HEK293 (cell line): ENCODE measurements around the gene ZNF80.

Source experiments
- ZNF274 ChIP-seq, 2 experiments: fragments of 200-500 bp in 1 of 2; fragments of 450-650 bp in 1 of 2; sonication (Bioruptor generic) in 1 of 2; formaldehyde crosslinking in 1 of 2; IDR thresholded peaks; 2 replicates each; pipeline versions ENCODE4 v1.5.1 to v1.6.1; 2014 to 2016; ENCODE audit warnings: borderline replicate concordance in 1 of 2, inconsistent platforms in 1 of 2, low read length in 1 of 2, missing biosample characterization in 1 of 2, missing genetic modification characterization in 1 of 2
- ZNF37A ChIP-seq: fragments of 450-650 bp; IDR thresholded peaks from 2 replicates; pipeline ENCODE4 v1.5.1; 2018; ENCODE audit warnings: missing biosample characterization, missing genetic modification characterization
- TF ChIP-seq, protein P1 (sequence below): fragments of 450-650 bp; formaldehyde crosslinking; IDR thresholded peaks from 2 replicates; pipeline ENCODE4 v1.5.1; 2016; ENCODE audit warnings: missing biosample characterization, missing genetic modification characterization
- TF ChIP-seq, protein P2 (sequence below): fragments of 450-650 bp; formaldehyde crosslinking; IDR thresholded peaks from 2 replicates; pipeline ENCODE4 v1.5.1; 2016; ENCODE audit warnings: missing biosample characterization, missing genetic modification characterization
- TF ChIP-seq, protein P3 (sequence below): fragments of 450-650 bp; formaldehyde crosslinking; IDR thresholded peaks from 2 replicates; pipeline ENCODE4 v1.5.1; 2016; ENCODE audit warnings: missing biosample characterization, missing genetic modification characterization

DNA sequence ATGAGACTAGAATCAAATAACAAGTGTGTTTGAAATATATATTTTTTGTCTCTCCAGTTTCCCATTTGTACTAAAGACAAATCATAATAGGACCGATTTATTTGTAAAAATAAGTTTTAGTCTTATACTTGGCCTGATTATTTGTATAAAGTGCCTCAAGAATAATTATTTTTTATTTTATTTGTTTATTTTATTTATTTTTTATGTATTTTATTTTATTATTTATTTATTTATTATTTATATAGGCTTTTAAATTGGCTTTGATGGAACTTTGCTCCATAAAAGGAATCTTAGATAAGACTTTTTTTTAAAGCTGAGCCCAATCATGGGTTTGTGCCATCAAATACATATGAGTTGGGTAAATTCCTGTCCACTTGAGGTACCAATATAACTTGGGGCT, 22.2 kb upstream of the ZNF80 start:
- TF ChIP-seq ZNF274 (IDR thresholded peaks at IDR 0.05; ENCODE audit: low read length) (no peak), ZNF274 (tag by site-specific recombination; IDR thresholded peaks at IDR 0.05; ENCODE audit: borderline replicate concordance) (no peak), ZNF37A (no peak)
- TF ChIP-seq, protein P1, sequence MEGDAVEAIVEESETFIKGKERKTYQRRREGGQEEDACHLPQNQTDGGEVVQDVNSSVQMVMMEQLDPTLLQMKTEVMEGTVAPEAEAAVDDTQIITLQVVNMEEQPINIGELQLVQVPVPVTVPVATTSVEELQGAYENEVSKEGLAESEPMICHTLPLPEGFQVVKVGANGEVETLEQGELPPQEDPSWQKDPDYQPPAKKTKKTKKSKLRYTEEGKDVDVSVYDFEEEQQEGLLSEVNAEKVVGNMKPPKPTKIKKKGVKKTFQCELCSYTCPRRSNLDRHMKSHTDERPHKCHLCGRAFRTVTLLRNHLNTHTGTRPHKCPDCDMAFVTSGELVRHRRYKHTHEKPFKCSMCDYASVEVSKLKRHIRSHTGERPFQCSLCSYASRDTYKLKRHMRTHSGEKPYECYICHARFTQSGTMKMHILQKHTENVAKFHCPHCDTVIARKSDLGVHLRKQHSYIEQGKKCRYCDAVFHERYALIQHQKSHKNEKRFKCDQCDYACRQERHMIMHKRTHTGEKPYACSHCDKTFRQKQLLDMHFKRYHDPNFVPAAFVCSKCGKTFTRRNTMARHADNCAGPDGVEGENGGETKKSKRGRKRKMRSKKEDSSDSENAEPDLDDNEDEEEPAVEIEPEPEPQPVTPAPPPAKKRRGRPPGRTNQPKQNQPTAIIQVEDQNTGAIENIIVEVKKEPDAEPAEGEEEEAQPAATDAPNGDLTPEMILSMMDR = no peak
- TF ChIP-seq, protein P2, sequence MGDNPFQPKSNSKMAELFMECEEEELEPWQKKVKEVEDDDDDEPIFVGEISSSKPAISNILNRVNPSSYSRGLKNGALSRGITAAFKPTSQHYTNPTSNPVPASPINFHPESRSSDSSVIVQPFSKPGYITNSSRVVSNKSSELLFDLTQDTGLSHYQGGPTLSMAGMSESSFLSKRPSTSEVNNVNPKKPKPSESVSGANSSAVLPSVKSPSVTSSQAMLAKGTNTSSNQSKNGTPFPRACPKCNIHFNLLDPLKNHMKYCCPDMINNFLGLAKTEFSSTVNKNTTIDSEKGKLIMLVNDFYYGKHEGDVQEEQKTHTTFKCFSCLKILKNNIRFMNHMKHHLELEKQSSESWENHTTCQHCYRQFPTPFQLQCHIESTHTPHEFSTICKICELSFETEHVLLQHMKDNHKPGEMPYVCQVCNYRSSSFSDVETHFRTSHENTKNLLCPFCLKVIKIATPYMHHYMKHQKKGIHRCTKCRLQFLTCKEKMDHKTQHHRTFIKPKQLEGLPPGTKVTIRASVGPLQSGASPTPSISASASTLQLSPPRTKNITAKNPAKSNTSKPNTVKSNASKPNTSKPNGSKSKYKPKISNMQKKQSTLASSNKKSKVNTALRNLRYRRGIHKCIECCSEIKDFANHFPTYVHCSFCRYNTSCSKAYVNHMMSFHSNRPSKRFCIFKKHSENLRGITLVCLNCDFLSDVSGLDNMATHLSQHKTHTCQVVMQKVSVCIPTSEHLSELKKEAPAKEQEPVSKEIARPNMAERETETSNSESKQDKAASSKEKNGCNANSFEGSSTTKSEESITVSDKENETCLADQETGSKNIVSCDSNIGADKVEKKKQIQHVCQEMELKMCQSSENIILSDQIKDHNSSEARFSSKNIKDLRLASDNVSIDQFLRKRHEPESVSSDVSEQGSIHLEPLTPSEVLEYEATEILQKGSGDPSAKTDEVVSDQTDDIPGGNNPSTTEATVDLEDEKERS (tag by site-specific recombination) = no peak
- TF ChIP-seq, protein P3, sequence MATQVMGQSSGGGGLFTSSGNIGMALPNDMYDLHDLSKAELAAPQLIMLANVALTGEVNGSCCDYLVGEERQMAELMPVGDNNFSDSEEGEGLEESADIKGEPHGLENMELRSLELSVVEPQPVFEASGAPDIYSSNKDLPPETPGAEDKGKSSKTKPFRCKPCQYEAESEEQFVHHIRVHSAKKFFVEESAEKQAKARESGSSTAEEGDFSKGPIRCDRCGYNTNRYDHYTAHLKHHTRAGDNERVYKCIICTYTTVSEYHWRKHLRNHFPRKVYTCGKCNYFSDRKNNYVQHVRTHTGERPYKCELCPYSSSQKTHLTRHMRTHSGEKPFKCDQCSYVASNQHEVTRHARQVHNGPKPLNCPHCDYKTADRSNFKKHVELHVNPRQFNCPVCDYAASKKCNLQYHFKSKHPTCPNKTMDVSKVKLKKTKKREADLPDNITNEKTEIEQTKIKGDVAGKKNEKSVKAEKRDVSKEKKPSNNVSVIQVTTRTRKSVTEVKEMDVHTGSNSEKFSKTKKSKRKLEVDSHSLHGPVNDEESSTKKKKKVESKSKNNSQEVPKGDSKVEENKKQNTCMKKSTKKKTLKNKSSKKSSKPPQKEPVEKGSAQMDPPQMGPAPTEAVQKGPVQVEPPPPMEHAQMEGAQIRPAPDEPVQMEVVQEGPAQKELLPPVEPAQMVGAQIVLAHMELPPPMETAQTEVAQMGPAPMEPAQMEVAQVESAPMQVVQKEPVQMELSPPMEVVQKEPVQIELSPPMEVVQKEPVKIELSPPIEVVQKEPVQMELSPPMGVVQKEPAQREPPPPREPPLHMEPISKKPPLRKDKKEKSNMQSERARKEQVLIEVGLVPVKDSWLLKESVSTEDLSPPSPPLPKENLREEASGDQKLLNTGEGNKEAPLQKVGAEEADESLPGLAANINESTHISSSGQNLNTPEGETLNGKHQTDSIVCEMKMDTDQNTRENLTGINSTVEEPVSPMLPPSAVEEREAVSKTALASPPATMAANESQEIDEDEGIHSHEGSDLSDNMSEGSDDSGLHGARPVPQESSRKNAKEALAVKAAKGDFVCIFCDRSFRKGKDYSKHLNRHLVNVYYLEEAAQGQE (tag by site-specific recombination) = no peak
